GM23248 (cell line): ENCODE measurements around the gene TMEM182.

Experiments
- EZH2 ChIP-seq: fragments of 200-600 bp; sonication (generic); IDR thresholded peaks from 2 replicates; pipeline ENCODE4 v1.6.1; 2018; ENCODE audit warnings: antibody characterized with exemption, mild to moderate bottlenecking; ENCODE audit not compliant: insufficient read depth, poor library complexity, severe bottlenecking
- EZH2phosphoT487 ChIP-seq: fragments of 200-600 bp; sonication (generic); IDR thresholded peaks from 2 replicates; pipeline ENCODE4 v1.6.1; 2018; ENCODE audit warnings: antibody characterized with exemption, moderate library complexity, mild to moderate bottlenecking, low read depth; ENCODE audit not compliant: insufficient read depth

DNA sequence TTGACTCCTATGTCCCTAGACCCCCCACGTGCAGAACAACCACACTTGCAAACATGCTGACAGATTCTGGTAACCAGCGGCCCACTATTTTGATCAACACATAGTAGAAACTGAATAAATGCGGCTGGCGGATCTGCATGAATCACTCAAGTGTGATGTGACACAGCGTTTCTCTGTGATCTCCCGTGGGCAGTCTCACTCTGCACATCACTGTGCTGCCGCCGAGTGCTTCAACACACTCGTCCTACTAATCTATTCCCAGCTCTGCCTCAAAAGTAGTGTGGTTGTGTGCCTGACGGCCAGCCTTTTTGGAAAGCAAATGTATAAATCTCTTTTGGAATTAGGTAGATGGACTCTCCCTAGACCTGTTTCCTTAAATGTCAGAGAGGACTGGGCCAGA is 37.3 kb upstream of the TMEM182 start:
- no peak for TF ChIP-seq EZH2
- TF ChIP-seq EZH2phosphoT487: no peak
